ENCODE results near the gene ADGRG4. TPM values are rescaled to one million over a fixed set of nuclear protein-coding genes. Genes with fewer than 3 reads are reported as not detected.

Gene ADGRG4
- total and polyA plus RNA-seq, 2 donors from 2014 or later: 0.13 TPM; not detected in 1

GRCh38 chrX:136256026-136256425 lies 44.7 kb upstream of the ADGRG4 start:
- Histone ChIP-seq H3K4me3 (ENCODE audit: low read length in 3 of 3) (no peak overlapping the region), H3K9me3 (ENCODE audit: control insufficient read depth in 2 of 3, insufficient read depth in 1 of 3, low read length in 3 of 3) (no peaks in the 10 kb centered on the region), H3K27ac (ENCODE audit: low read depth in 2 of 2, low read length in 2 of 2) (no peak overlapping the region), H3K27me3 (ENCODE audit: control insufficient read depth, insufficient read depth, low read length) (no peaks in the 10 kb centered on the region), H3K36me3 (ENCODE audit: control insufficient read depth in 2 of 3, insufficient read depth in 3 of 3, low read length in 3 of 3) (no peaks in the 10 kb centered on the region), H3K4me1 (ENCODE audit: control insufficient read depth in 2 of 3, insufficient read depth in 2 of 3, low read depth in 1 of 3, low read length in 3 of 3) (peaks cover 0 to 4% (median 0%) of the 10 kb centered on the region in 3 donors), H3K9ac (ENCODE audit: low read length in 3 of 3) (no peak overlapping the region)
- no peak for TF ChIP-seq CTCF (IDR thresholded peaks at IDR 0.05; ENCODE audit: borderline replicate concordance, extremely low read depth, insufficient read depth)
- intact Hi-C loops (cut with DNase I): no loop called here
- no peak for FAIRE-seq
- DNase-seq: no peak

- no peak overlapping the region for H3K9ac ChIP-seq (ENCODE audit: low read length in 3 of 3)
- TF ChIP-seq CTCF (IDR thresholded peaks at IDR 0.05; ENCODE audit: borderline replicate concordance, extremely low read depth, insufficient read depth): no peak
- H3K27ac ChIP-seq (ENCODE audit: low read depth in 2 of 2, low read length in 2 of 2): no peak overlapping the region
- no peaks in the 10 kb centered on the region for H3K9me3 ChIP-seq (ENCODE audit: control insufficient read depth in 2 of 3, insufficient read depth in 1 of 3, low read length in 3 of 3)
- intact Hi-C loops (cut with DNase I): no loop called here
- no peaks in the 10 kb centered on the region for H3K4me1 ChIP-seq (ENCODE audit: control insufficient read depth in 2 of 3, insufficient read depth in 2 of 3, low read depth in 1 of 3, low read length in 3 of 3)
- FAIRE-seq (no peak), DNase-seq (no peak)
- H3K4me3 ChIP-seq (ENCODE audit: low read length in 3 of 3): no peak overlapping the region
- H3K27me3 ChIP-seq (ENCODE audit: control insufficient read depth, insufficient read depth, low read length): no peaks in the 10 kb centered on the region
- H3K36me3 ChIP-seq (ENCODE audit: control insufficient read depth in 2 of 3, insufficient read depth in 3 of 3, low read length in 3 of 3): no peaks in the 10 kb centered on the region
These were observed 41.8 kb upstream of the ADGRG4 start for GRCh38 chrX:136258951-136259350.

GRCh38 chrX:136259543-136259942 lies 41.2 kb upstream of the ADGRG4 start:
- intact Hi-C loops (cut with DNase I): no loop called here
- TF ChIP-seq CTCF (IDR thresholded peaks at IDR 0.05; ENCODE audit: borderline replicate concordance, extremely low read depth, insufficient read depth): no peak
- no peak overlapping the region for H3K9ac ChIP-seq (ENCODE audit: low read length in 3 of 3)

GRCh38 chrX:136260776-136261175 lies 40.0 kb upstream of the ADGRG4 start:
- Histone ChIP-seq H3K27ac (ENCODE audit: low read depth in 2 of 2, low read length in 2 of 2) (no peak overlapping the region), H3K4me3 (ENCODE audit: low read length in 3 of 3) (no peak overlapping the region), H3K9me3 (ENCODE audit: control insufficient read depth in 2 of 3, insufficient read depth in 1 of 3, low read length in 3 of 3) (no peaks in the 10 kb centered on the region), H3K27me3 (ENCODE audit: control insufficient read depth, insufficient read depth, low read length) (no peaks in the 10 kb centered on the region), H3K4me1 (ENCODE audit: control insufficient read depth in 2 of 3, insufficient read depth in 2 of 3, low read depth in 1 of 3, low read length in 3 of 3) (no peaks in the 10 kb centered on the region), H3K36me3 (ENCODE audit: control insufficient read depth in 2 of 3, insufficient read depth in 3 of 3, low read length in 3 of 3) (no peaks in the 10 kb centered on the region), H3K9ac (ENCODE audit: low read length in 3 of 3) (no peak overlapping the region)
- TF ChIP-seq CTCF (IDR thresholded peaks at IDR 0.05; ENCODE audit: borderline replicate concordance, extremely low read depth, insufficient read depth): no peak
- DNase-seq (no peak), FAIRE-seq (no peak)
- intact Hi-C loops (cut with DNase I): no loop called here

More at GRCh38 chrX:136259543-136259942, 41.2 kb upstream of the ADGRG4 start:
- no peak overlapping the region for H3K27ac ChIP-seq (ENCODE audit: low read depth in 2 of 2, low read length in 2 of 2)
- FAIRE-seq (no peak), DNase-seq (no peak)
- no peaks in the 10 kb centered on the region for H3K36me3 ChIP-seq (ENCODE audit: control insufficient read depth in 2 of 3, insufficient read depth in 3 of 3, low read length in 3 of 3)
- no peaks in the 10 kb centered on the region for H3K9me3 ChIP-seq (ENCODE audit: control insufficient read depth in 2 of 3, insufficient read depth in 1 of 3, low read length in 3 of 3)
- no peaks in the 10 kb centered on the region for H3K4me1 ChIP-seq (ENCODE audit: control insufficient read depth in 2 of 3, insufficient read depth in 2 of 3, low read depth in 1 of 3, low read length in 3 of 3)
- H3K27me3 ChIP-seq (ENCODE audit: control insufficient read depth, insufficient read depth, low read length): no peaks in the 10 kb centered on the region
- H3K4me3 ChIP-seq (ENCODE audit: low read length in 3 of 3): no peak overlapping the region

All from kidney (tissue), 14 donors.